Hematopoietic multipotent progenitor cell treated with erythropoietin and hydrocortisone succinate and interleukin-3 and kit ligand, for 4 days (in vitro differentiated cells): ENCODE data around the gene PPCDC.

Experiments
- DNase-seq: peaks from one replicate; pipeline ENCODE4 v3.0.0-alpha.2; 2015

PPCDC gene

DNA sequence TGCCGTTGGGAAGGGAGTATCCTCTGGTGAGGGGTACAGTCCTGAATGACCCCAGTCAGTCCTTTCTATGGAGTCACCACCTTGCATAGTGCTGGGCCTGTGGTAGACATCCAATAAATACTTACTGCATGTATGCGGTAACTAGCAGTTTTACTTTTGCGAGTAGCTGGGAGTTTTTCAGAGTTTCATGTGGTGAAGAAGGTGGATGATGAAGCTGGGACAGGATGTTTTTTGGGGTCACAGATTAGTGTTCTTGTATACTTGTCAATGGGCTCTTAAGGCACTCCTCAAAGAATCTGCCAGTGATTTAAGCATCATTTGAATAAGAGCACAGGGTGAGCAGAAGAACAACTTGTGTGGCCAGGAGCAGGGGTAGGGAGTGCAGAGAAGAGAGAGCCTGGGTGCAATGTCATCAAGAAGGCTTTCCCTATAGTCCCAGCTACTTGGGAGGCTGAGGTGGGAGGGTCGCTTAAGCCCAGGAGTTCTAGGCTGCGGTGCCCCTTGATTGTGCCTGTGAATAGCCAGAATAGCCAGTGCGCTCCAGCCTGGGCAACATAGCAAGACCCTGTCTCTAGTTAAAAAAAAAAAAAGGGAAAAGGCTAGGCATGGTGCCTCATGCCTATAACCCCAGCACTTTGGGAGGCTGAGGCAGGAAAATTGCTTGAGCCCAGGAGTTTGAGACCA, 22.1 kb downstream of the PPCDC start:
- DNase-seq, result no peak

DNA sequence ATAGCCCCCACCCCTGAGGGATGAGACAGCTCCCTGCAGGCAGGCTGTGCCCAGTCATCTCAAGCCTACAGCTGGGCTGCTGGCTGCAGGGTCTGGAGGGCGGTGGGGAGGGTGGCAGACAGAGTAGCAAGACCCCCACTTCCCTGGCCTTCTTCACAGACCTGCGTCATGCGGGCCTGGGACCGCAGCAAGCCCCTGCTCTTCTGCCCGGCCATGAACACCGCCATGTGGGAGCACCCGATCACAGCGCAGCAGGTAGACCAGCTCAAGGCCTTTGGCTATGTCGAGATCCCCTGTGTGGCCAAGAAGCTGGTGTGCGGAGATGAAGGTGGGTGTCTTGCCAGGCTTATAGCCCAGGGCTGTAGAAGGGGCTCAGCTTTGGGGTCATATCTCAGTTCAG, 25.0 kb downstream of the PPCDC start:
- DNase-seq, result no peak

DNA sequence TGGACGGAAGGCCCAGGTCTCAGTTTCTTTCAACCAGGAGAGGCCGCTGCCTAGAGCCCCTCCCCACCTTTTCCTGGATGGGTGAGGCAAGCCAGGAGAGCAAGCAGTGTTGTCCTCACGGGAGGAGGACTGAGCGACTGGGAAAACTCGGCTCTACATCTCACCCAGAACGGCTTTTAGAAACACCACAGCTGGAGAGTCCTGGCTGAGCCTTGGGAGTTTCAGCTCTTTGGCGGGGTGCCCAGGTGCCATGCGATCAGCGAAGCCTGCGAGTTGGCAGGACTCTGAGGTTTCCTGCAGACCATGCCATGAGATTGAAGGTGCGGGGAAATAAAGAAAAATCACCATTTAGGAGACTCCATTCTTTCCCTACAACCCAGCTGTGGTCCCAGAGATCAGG, 26.0 kb downstream of the PPCDC start:
- peak; percentile 55 for DNase-seq

DNA sequence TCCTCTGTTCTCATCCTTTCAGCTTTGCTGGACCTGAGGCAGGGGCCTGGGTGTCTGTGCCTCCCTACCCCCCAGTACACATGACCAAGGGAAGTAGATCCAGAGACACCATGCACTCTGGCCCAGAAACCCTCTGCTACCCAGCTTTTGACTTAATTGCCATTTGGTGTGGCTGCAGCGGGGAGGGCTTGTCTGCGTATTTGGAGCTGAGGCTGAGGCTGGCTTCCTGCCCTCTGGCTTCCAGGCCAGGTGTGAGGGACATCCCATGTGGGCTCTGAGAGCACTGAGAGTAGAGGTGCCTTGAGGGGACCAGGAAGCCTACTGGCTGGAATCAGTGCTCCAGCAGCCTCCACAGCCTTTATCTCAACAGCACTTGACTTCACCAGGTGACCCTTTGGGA, 26.9 kb downstream of the PPCDC start:
- DNase-seq, result no peak

DNA sequence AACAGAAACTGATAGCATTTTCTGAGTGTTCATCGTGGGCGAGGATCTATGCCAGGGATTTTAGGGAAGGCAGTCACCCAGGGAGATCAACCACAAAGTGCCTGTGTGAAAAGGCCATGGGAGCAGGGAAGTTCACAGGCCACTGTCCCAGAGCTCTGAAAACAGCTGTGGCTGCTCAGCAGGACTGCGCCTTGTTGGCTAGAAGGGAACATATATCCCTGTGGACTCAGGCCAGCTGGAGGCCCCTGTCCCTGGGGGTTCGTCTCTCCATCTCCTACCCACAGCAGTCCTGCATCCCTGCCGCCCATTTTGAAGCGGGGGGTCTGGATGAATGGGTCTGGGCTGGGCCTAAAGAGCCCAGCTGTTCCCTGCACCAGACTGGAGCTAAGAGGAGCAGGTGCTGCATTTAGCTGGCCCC, 27.8 kb downstream of the PPCDC start:
- DNase-seq, result no peak

DNA sequence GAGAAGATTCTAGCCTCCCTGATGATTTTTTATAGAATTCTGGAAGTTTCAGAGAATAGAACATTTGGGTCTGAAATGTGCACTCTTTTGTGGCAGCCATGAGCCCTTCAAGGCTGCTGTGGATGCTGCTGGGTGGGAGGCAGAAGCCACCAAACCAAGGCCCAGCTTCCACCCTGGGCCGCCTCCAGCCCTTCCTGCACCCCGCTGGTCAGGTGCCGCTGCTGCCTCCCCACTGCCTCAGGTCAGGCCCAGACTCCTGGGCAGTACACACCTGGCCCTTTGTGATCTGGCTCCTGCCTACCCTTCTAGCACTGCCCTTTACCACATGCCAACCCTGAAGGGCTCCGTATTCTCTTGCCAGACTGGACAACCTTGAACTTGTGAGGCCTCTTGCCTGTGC, 28.3 kb downstream of the PPCDC start:
- no peak for DNase-seq

DNA sequence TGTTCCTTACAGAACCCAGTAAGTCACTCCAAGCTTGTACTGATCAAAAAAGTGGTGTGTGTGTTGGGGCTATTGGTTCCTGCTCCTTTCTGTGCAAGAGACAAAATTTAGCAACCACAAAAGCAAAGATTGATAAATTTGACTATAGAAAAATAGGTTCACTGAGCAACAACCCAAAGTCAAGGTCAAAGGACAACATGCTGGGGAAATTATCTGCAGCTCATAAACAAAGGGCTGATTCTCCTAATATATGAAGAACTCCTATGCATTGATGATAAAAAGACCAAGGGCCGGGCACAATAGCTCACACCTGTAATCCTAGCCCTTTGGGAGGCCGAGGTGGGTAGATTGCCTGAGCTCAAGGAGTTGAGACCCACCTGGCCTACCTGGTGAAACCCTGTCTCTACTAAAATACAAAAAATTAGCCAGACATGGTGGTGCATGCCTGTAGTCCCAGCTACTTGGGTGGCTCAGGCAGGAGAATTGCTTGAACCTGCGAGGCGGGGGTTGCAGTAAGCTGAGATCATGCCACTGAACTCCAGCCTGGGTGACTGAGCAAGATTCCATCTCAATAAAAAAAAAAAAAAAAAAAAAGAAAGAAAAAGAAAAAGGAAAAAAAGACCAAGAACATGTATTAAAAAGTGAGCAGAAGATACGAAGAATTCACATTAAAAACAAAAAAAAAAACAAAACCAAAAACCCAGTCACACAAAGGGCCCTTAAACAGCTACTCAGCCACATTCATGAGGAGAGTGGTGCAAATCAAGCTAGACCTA, 29.8 kb downstream of the PPCDC start:
- no peak for DNase-seq

DNA sequence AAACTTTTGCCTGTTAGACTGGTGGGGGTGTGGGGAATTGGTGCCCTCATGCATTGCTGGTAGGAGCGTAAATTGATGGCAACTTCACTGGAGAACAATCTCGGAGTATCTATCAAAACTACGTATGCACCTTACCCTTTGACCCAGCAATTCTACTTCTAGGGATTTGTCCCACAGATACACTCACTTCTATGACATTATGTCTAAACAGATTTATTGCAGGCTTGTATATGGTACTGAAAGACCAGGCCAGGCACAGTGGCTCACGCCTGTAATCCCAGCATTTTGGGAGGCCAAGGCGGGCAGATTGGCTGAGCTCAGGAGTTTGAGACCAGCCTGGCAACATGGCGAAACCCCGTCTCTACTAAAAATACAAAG, 30.3 kb downstream of the PPCDC start:
- DNase-seq, result no peak

DNA sequence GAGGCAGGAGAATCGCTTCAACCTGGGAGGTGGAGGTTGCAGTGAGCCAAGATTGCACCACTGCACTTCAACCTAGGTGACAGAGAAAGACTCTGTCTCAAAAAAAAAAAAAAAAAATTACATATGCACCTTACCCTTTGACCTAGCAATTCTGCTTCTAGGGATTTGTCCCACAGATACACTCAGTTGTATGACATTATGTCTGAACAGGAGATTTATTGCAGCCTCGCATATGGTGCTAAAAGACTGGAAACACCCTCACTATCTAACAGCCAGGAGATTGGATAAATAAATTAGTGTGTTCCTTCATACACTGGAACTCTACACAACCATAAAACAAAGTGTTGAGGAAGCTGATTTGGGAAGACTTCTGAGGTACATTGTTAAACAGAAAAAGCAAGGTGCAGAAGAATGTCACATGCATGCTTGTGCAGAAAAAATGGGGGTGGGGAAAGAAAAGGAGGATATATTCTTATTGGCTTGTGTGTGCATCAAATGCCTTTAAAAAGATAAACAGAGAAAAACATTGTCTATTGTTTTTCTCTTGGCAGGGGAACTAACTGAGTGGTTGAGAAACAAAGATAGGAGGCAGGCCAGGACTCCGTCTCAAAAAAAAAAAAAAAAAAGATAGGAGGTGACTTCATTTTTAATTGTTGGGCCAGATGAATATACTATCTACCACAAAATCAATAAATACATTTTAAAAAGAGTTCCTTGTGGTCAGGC, 30.9 kb downstream of the PPCDC start:
- peak; percentile 67 for DNase-seq

DNA sequence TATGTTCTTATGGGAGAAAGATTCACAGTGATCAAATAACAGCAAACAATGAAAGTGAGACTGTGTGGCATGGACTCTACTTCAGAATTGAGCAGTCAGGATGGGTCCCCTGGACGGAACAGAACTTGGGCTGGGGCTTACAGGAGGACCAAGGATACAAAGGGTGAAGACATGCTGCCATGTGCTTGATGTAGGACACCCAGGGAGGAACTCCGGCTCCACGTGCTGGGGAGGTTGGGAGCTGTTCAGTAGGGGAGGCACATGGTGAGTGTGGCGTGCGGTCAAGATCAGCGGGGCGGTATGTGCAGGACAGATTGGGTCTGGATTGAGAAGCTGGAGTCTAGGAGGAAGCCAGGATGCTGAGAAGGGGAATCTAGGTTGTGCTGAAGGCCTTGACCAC, 32.6 kb downstream of the PPCDC start:
- no peak for DNase-seq

DNA sequence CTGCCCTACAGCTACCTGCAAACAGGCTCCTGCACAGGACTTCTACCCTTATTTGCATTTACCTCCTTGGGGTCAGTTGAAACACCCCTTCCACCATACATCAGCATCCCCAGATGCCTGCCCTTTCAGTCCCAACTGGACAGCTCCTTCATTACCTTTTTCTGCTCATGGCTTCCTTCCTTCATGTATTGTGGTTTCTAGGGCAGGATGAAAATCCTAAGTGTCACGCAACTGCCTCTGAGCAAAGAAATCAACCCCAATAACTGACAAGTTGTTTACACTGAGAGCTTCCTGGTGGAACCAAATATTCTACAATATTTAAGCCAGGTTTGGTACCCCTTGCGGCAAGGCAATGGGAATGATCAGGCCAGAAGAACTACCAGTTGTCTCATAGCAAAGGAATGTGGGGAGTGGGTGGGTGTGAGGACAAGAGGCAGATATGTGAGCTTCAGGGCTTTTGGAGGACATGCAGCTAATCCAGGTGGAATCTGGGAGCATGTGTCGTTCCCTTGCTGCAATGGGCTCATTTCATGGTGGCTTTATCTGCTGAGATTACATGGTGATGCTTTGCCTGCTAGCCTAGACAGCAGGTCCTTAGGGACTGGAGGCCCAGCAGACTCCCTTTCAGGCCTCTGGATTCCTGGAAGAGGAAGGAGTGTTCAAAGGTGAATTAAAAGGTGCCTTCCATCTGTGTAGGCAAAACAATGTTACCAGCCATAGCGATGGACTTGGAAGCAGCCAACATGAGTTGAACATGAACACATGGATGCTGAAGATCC, 34.9 kb downstream of the PPCDC start:
- no peak for DNase-seq

DNA sequence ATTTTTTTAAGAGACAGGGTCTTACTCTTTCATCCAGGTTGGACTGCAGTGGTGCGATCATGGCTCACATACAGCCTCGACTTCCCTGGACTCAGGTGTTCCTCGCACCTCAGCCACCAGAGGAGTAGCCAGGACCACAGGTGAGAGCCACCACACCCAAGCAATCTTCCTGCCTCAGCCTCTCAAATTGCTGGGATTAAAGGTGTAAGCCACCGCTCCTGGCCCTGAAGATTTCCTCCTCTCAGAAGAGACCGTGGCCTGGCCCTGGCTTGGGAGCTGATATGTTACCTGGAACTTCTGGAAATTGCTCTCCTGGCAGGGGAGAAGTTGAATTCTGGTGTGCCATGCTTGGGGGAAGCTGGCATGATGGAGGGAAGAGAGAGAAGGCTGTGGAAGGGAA, 36.2 kb downstream of the PPCDC start:
- DNase-seq, result no peak

DNA sequence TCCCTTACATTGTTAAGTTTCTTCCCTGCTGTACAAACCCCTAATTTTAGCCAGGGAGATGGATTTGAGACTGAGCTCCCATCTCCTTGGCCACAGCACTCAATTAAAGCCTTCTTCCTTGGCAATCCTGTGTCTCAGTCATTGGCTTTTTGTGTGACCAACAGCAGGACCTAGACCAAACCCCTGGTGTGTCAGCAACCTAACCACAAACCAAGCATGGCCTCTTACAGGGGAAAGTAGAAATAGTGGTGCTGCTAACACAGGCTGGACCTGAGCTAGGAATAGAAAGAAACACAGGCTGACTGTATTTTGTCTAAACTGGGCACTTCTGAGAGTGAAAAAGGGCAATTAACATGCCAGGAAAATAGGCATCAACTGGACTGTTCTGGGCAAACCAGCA, 37.9 kb downstream of the PPCDC start:
- DNase-seq, result peak; percentile 84

DNA sequence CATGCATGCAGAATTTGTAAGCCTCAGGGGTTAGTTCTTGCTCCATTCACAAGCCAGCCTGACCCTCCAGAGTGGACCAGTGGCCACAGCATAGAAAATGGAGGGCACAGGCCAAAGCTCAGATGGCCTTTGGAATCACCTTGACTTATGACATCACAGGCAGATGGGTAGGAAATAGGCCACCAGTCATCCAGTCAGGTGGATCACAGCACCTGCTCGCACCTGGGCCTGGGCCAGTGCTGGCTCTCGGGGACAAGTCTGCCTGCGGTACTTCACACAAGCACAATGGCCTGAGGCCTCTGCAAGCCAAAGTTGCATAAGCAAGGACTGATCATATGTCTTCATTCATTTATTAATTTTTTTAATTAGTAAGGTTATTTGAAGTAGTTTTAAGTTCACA, 39.3 kb downstream of the PPCDC start:
- no peak for DNase-seq

DNA sequence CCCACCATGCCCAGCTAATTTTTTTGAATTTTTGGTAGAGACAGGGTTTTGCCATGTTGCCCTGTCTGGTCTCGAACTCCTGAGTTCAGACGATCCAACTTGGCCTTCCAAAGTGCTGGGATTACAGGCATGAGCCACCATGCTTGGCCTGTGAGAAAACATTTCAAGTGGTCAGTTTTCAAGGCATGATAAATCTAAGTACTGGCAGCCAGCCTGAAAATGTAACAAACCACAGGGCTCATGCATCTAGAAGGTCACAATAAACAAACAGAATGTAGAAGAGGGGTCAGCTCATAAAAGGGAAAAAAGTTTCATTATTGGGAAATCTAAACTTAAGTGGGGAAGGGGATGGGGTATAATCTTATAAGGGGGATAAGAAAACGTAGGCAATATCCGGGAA, 39.9 kb downstream of the PPCDC start:
- DNase-seq, result no peak

DNA sequence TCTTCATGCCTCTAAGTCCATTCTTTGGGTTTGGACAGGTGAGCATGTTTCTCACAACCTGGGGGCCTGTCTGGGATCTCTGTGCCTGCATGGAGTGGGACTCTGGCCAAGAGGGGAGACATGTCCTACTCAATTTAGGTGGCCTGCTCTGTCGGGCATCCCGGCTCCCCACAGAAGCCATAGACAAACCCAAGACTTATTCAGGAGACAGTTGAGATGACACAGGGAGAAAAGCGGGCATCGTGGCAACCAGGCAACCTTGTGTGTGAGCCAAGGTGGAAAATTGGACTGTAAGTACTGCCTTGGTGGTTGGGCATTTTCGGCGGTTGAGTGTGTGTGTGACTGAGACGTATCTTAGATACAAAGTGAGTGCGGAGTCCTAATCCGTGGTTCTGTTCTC, 40.5 kb downstream of the PPCDC start:
- DNase-seq, result no peak

DNA sequence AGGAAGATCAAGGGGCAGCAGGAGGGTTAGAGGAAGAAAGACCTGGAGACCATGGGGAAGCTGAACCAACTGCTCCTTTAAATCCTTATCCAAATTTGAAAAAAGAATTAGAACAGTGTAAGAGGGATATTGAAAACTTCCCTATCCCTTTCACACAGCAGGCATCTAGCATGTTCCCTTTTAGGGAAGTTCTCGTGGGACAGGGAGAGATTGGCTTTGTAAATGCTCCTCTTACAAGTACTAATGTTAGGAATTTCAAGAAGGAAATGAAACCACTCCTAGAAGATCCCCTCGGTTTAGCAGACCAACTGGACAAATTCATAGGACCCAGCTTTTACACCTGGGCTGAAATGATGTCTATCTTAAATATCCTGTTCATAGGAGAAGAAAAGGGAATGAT, 41.5 kb downstream of the PPCDC start:
- DNase-seq, result no peak

DNA sequence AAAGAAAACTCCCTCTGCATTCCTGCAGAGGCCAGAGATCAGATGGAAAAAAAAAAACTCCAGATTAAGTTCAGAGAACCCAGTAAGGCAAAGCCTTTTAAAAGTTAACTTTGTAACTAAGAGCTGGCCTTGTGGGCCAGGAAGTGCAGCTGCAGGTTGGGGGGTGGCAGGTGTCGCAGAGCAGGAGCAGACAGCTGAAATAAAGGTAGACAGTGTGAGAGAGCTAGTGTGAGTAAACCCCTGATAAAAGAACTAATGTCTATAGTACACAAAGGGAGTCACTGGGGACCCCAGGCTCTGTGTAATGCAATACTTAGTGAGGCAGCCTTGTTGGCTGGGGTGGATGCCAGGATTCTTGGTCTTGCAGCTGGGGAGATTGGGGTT, 42.1 kb downstream of the PPCDC start:
- DNase-seq, result peak; percentile 52

DNA sequence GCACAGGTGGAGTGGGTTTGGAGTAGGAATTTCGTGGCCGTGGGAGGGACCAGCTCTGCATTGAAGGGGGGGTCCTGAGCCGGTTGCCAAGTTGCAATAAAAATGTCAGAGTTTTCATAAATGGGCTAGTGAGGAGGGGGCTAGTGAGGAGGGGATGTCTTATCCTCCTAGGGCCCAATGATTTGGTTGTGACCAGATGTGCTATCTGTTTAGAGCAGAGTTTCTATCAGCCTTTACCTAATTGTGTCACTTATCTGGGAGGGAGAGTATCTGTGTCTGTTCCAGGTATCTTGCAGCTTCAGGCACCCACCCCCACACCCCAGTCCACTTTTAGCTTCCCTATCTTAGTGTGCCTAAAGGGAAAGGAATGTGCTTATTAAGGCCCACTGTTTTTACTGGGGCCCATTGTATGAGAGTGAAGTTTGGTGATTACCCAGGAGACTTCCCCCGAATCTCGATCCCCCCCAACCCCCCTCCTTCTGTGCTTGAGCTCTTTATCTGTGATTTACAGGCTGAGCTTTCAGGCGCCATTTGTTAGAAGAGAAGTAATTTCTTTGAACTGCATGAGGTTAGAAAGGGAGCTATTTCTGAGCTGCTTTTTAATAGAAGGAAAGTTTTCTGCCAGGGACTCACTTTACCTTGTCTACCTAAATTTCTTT, 42.6 kb downstream of the PPCDC start:
- peak; percentile 93 for DNase-seq

DNA sequence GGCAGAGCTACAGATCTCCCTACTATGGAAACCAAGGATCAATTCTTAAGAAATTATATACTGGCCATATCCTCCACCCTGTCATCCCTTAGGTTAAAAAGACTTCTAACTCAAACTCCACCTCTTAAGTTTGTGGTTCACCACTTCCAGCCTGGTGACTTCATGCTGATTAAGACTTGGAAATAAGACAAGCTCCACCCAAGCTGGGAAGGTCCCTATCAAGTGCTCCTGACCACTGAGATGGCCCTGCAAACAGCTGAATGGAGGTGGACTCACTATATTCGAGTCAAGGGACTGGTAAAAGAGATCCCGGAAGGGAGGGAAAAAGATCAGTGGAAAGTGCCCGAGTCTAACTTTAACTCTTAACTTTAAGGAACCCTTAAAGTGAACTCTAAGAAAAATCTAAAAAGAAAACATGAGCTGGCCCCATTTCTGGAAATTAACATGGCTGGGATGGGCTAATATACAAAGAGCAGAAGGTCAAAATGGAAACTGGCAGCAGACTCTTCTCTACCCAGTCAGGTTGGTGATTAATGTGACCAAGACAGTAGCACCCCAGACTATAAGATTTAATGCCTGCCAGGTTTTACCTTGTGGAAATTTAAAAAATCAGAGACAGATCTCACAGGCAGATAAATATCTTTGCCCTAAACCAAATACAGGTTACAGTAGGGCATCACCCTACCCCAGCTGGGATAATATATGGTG, 43.9 kb downstream of the PPCDC start:
- DNase-seq, result peak; percentile 91

DNA sequence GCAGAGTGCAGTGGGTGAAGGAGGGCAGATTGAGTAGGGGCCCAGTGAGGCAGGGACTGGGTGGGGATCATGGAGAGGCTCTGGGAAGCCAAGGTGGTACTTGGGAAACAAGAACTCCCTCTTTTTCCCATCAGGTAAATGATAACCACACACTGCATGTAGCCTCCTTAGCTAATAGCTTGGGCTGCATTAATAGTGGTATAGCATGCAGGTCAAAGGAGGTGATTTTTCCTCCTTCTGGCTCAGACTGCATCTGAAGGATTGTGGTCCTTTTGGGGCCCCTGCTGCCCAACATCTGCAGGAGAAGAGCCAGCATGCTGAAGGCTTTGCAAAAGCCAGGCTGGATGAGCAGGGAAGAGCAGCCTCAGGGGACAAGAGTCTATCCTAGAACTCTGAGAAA, 45.4 kb downstream of the PPCDC start:
- DNase-seq, result no peak

DNA sequence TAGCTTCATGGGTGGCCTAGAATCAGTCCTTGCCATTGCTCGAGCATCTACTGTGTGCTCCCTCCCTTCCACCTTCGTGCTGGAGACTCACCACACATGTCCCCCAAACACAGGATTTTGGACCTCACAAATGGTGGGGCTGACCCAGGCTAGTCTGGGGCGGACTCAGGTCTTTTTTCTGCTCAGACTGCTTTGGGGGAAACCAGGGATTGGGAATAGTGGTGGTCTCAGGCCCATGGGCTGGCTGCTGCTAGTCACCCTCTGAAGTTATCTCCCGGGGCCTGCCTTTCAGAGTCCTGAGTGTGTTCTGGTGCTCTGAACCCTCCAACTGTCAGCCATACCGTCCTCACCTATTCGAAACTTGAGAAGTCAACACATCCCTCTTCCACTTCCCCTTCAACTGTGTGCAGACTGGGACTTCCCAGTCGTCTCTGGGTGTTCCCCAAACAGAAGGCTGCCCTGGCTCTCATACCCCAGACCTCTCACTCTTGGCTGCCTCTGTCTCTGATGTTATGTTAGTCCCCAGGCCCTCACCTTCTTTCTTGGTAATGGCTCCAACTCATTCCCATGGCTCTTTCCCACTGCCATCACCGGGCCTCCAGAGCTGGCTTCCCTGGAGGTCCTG, 46.0 kb downstream of the PPCDC start:
- peak; percentile 43 for DNase-seq
